ENCODE measurements around the gene SPATA2L. TPM values are rescaled to one million over a fixed set of nuclear protein-coding genes. Genes with fewer than 3 reads are reported as not detected.
"Not testable (repeated sequence)": the region's sequence is repeated elsewhere in the genome, so short reads cannot be mapped to it uniquely, and the experiment has no call there.

Gene SPATA2L
- polyA plus RNA-seq, 3 donors, result 7.3 to 22.6 (median 11.6) TPM

- no peak overlapping the region for H3K27ac ChIP-seq (ENCODE audit: low read depth, low read length)
- WGBS, 3 donors, result 73 to 81% (median 81%) methylated on average over 51 to 63 of the region's 63 CpGs
Observed at GRCh38 chr16:89710709-89711564, 9.4 kb upstream of the SPATA2L start.

DNA sequence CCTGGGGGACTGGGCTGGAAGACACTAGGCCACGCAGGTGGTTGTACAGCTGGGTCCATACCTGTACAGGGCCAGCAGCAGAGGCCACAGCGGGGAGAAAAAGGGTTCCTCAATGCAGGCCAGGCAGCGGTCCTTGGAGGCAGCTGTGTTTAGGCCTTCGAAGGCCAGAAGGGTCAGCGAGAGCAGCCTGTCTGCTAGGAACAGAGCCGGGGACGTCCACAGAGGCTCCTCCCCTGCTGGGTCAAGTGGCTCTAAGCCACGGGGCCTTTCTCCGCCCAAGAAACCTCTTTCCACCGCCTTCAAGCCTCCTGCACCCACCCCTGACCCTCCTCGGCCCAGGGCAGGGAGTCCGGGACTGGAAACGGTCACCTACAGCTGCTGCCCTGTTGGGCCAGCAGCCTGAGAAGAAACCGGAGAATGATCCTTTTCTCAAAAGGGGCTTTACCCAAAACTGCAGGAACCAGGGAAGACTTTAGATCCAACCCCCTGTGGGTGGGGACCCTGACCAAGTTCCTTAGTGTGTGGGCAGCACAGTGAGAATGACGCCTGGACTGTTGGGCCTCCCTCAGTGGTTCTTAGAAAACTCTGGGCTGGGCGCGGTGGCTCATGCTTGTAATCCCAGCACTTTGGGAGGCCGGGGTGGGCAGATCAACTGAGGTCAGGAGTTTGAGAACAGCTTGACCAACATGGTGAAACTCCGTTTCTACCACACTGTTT lies 8.4 kb upstream of the SPATA2L start:
- 82 to 87% (median 85%) methylated on average over 19 of the region's 19 CpGs for WGBS, 3 donors
- H3K27ac ChIP-seq (ENCODE audit: low read depth, low read length), result no peak overlapping the region

GRCh38 chr16:89709166-89709565 lies 7.7 kb upstream of the SPATA2L start:
- no peak overlapping the region for H3K27ac ChIP-seq (ENCODE audit: low read depth, low read length)
- 89 to 94% (median 91%) methylated on average over 9 to 10 of the region's 10 CpGs for WGBS, 3 donors

- 78 to 87% (median 83%) methylated on average over 18 to 19 of the region's 19 CpGs for WGBS, 3 donors
Observed at GRCh38 chr16:89708481-89708931, 7.0 kb upstream of the SPATA2L start.

DNA sequence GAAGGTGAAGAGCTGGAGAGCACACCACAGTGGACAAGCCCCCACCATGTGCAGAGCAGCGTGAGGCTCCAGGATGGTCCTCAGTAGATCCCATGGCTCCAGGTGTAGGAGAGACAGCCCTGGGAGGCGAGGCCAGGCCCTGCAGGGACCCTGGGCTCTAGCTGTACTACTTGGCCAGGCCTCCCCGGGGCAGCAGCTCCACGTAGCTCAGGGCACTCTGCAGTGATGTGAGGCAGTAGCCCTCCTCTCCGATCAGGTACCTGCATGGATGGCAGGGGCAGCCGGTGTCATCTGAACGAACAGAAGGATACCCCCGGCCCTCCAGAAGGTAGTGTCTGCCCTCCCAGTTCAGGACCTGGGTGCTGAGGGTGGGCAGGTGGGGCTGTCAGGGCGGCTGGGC lies 6.2 kb upstream of the SPATA2L start:
- WGBS, 3 donors, result 92 to 97% (median 93%) methylated on average over 9 of the region's 9 CpGs
- H3K27ac ChIP-seq (ENCODE audit: low read depth, low read length), result no peak overlapping the region

More at GRCh38 chr16:89708481-89708931, 7.0 kb upstream of the SPATA2L start:
- no peak overlapping the region for H3K27ac ChIP-seq (ENCODE audit: low read depth, low read length)

- H3K27ac ChIP-seq (ENCODE audit: low read depth, low read length), result no peak overlapping the region
- 77 to 86% (median 86%) methylated on average over 14 of the region's 14 CpGs for WGBS, 3 donors
Observed at GRCh38 chr16:89706518-89707260, 5.2 kb upstream of the SPATA2L start.

DNA sequence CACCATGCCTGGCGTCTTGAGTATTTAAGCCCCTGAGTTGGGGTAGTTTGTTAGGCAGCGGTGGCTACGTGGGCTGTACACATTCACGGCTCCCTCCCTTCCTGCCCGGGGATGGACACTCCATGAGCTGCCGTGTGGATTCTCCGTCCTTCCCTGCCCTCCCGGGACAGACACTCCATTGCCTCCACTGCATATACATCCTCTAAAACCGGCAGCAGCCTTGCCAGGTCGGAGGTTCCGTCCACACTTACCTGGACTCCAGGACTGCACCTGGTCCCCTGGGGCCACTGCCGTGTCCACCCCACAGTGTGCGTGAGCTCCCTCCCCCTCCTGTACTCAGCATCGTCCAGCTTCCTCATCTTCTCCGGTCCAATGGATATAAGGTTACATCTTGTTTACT lies 3.5 kb upstream of the SPATA2L start:
- H3K27ac ChIP-seq (ENCODE audit: low read depth, low read length), result no peak overlapping the region
- 62 to 75% (median 64%) methylated on average over 15 of the region's 15 CpGs for WGBS, 3 donors

GRCh38 chr16:89704281-89704680 lies 2.8 kb upstream of the SPATA2L start:
- WGBS, 3 donors, result 81 to 85% (median 82%) methylated on average over 13 of the region's 13 CpGs
- H3K27ac ChIP-seq (ENCODE audit: low read depth, low read length), result no peak overlapping the region

DNA sequence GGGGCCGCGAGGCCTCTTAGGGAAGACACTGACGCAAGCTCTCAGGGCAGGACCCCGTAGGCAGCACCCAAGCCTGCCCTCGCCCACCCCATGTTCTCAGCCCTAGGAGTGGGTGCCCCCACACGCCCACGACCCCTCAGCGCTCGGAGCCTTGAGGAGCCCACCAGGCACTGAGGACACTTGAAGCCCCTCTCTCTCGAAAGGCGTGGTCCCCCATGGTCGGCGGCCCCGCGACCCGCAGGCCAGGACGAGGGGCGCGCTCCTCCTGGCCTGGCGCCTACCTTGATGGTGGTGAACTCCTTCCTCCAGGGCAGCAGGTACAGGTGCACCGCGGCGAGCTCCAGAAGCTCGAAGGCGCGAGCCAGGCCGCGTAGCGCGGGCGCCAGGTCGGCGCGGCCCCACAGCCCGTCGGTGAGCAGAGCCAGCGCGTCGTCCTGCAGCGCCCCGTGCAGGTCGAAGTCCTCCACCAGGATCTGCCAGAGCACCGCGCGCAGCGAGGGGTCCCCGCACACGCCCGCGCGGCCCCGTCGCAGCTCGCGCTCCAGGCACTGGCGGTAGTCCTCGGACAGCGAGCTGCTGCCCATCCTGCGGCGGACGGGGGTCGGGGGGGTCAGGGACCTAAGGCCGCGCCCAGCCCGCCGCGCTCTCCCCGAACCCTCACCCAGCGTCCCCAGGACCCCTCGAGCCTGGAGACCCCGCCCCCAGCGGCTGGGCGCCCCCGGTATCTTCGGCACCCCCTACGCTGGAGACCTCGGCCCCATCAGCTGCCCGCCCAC lies 668 bp downstream of the SPATA2L start:
- H3K27ac ChIP-seq (ENCODE audit: low read depth, low read length), result peak overlapping the region; percentile 12
- WGBS, 3 donors, result 1 to 2% (median 2%) methylated on average over 55 to 78 of the region's 78 CpGs

- 0 to 1% (median 0%) methylated on average over 25 to 30 of the region's 30 CpGs for WGBS, 3 donors
- peak overlapping the region; percentile 12 for H3K27ac ChIP-seq (ENCODE audit: low read depth, low read length)
Observed at GRCh38 chr16:89700100-89700648, 1.3 kb downstream of the SPATA2L start.

DNA sequence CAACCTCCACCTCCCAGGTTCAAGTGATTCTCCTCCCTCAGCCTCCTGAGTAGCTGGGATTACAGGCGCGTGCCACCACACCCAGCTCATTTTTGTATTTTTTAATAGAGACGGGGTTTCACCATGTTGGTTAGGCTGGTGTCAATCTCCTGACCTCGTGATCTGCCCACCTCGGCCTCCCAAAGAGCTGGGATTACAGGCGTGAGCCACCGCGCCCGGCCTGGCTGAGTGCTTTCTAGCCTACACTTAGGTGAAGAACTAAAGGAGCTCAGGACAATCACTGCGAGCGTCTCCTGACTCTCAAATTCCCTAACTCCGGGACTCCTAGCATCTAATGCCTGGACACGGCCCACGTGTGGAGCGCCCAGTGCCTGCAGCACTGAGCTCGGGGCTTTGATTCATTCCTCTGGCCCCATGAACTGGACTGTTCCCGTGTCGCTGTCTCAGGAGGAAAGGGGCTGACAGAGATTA lies 1.8 kb downstream of the SPATA2L start:
- H3K27ac ChIP-seq (ENCODE audit: low read depth, low read length), result not testable (repeated sequence)
- WGBS, 3 donors, result 60 to 67% (median 62%) methylated on average over 18 of the region's 18 CpGs

DNA sequence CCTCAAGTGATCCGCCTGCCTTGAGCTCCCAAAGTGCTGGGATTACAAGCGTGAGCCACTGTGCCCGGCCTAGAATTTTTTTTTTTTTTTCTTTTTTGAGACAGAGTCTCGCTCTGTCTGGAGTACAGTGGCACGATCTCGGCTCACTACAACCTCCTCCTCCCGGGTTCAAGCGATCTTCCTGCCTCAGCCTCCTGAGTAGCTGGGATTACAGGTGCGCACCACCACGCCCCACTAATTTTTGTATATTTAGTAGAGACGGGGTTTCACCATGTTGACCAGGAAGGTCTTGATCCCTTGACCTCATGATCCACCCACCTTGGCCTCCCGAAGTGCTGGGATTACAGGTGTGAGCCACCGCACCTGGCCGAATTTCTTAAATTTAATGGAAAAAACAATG lies 2.8 kb downstream of the SPATA2L start:
- 96 to 98% (median 98%) methylated on average over 13 to 14 of the region's 14 CpGs for WGBS, 3 donors

GRCh38 chr16:89697616-89698331 lies 3.7 kb downstream of the SPATA2L start:
- no peak overlapping the region for H3K27ac ChIP-seq (ENCODE audit: low read depth, low read length)
- WGBS, 3 donors, result 82 to 90% (median 87%) methylated on average over 30 to 32 of the region's 32 CpGs

More for the DNA sequence above, 2.8 kb downstream of the SPATA2L start:
- not testable (repeated sequence) for H3K27ac ChIP-seq (ENCODE audit: low read depth, low read length)

GRCh38 chr16:89697161-89697615 lies 4.3 kb downstream of the SPATA2L start:
- WGBS, 3 donors, result 85 to 97% (median 93%) methylated on average over 19 of the region's 19 CpGs
- no peak overlapping the region for H3K27ac ChIP-seq (ENCODE audit: low read depth, low read length)

DNA sequence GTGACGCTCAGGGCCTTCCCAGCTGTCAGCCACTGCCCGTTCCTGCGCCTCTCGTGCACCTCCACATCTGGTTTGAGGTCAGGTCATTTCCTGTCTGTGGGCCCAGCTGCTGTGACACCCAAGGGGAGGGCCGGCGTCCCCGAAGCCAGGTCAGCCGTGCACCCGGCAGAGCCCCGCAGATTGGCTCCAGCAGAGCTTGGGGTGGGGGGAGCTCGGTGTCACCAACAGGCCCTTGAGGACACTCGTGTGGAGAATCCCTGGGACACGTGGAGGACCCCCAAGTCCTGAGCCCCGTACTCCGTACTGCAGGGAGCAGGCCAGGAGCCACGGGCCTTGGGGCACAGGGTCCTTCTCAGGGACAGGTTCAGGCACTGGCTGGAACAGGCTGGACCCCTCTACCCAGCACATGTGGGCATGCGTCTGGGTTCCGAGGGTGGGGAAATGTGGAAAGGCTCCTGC lies 4.8 kb downstream of the SPATA2L start:
- WGBS, 3 donors, result 55 to 84% (median 59%) methylated on average over 17 to 18 of the region's 18 CpGs
- H3K27ac ChIP-seq (ENCODE audit: low read depth, low read length), result no peak overlapping the region

- WGBS, 3 donors, result 76 to 82% (median 79%) methylated on average over 25 of the region's 25 CpGs
- H3K27ac ChIP-seq (ENCODE audit: low read depth, low read length), result no peak overlapping the region
Observed at GRCh38 chr16:89695875-89696669, 5.4 kb downstream of the SPATA2L start.

Measured in adipose tissue (tissue), 3 donors.